ENCODE results near the gene FNDC3A.

GRCh38 chr13:48978942-48979601 lies 3.4 kb downstream of the FNDC3A start:
- TF ChIP-seq CTCF (IDR thresholded peaks at IDR 0.05) (no peak), EZH2 (IDR thresholded peaks at IDR 0.05) (no peak), EZH2phosphoT487 (IDR thresholded peaks at IDR 0.05) (no peak)

All from neural progenitor cell (in vitro differentiated cells).